ENCODE data around the gene GADL1.

Gene GADL1

GRCh38 chr3:30760040-30760695 lies 134.3 kb downstream of the GADL1 start:
- no peak for FAIRE-seq
- no peak for DNase-seq (ENCODE audit: insufficient read length, low spot score)
- TF ChIP-seq POLR2AphosphoS5 (IDR thresholded peaks at IDR 0.05; ENCODE audit: low read depth, low read length) (no peak), POU2F2 (IDR thresholded peaks at IDR 0.05; ENCODE audit: low read depth, low read length) (no peak), SPI1 (IDR thresholded peaks at IDR 0.05; ENCODE audit: low read depth, low read length) (no peak), PAX5 (IDR thresholded peaks at IDR 0.05; ENCODE audit: insufficient read depth, low read length, severe bottlenecking) (no peak), TAF1 (IDR thresholded peaks at IDR 0.05; ENCODE audit: low read depth, low read length) (no peak), POLR2A (IDR thresholded peaks at IDR 0.05; ENCODE audit: low read depth, low read length) (no peak)

GRCh38 chr3:30756218-30756617 lies 138.2 kb downstream of the GADL1 start:
- DNase-seq (ENCODE audit: insufficient read length, low spot score) (no peak), FAIRE-seq (no peak)
- TF ChIP-seq TAF1 (IDR thresholded peaks at IDR 0.05; ENCODE audit: low read depth, low read length) (no peak), POLR2AphosphoS5 (IDR thresholded peaks at IDR 0.05; ENCODE audit: low read depth, low read length) (no peak), SPI1 (IDR thresholded peaks at IDR 0.05; ENCODE audit: low read depth, low read length) (no peak), POU2F2 (IDR thresholded peaks at IDR 0.05; ENCODE audit: low read depth, low read length) (no peak), PAX5 (IDR thresholded peaks at IDR 0.05; ENCODE audit: insufficient read depth, low read length, severe bottlenecking) (no peak), POLR2A (IDR thresholded peaks at IDR 0.05; ENCODE audit: low read depth, low read length) (no peak)

DNA sequence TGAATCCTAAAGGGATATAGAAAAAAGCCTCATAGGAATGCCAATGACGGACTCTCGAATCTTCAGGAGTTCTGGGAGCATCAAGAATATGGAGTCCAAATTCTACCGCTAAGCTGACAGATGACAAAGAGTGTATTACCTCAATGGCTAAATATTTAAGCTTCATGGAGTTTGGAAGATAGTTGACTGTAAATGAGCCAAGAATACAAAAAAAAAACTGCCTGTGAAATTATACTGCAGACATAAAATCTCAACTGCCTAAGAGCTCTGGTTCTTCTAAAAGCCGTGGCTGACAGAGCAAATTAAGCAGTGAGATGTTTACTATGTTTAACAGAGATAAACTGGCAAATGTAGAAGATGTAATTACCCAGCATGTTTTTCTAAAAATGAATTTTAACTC lies 140.0 kb downstream of the GADL1 start:
- FAIRE-seq (no peak), DNase-seq (ENCODE audit: insufficient read length, low spot score) (no peak)
- TF ChIP-seq POU2F2 (IDR thresholded peaks at IDR 0.05; ENCODE audit: low read depth, low read length): no peak
- no peak for TF ChIP-seq SPI1 (IDR thresholded peaks at IDR 0.05; ENCODE audit: low read depth, low read length)
- no peak for TF ChIP-seq POLR2A (IDR thresholded peaks at IDR 0.05; ENCODE audit: low read depth, low read length)
- no peak for TF ChIP-seq POLR2AphosphoS5 (IDR thresholded peaks at IDR 0.05; ENCODE audit: low read depth, low read length)
- no peak for TF ChIP-seq TAF1 (IDR thresholded peaks at IDR 0.05; ENCODE audit: low read depth, low read length)
- no peak for TF ChIP-seq PAX5 (IDR thresholded peaks at IDR 0.05; ENCODE audit: insufficient read depth, low read length, severe bottlenecking)

GRCh38 chr3:30753766-30754165 lies 140.7 kb downstream of the GADL1 start:
- DNase-seq (ENCODE audit: insufficient read length, low spot score): no peak
- no peak for FAIRE-seq
- TF ChIP-seq POLR2AphosphoS5 (IDR thresholded peaks at IDR 0.05; ENCODE audit: low read depth, low read length) (no peak), SPI1 (IDR thresholded peaks at IDR 0.05; ENCODE audit: low read depth, low read length) (no peak), PAX5 (IDR thresholded peaks at IDR 0.05; ENCODE audit: insufficient read depth, low read length, severe bottlenecking) (no peak)

DNA sequence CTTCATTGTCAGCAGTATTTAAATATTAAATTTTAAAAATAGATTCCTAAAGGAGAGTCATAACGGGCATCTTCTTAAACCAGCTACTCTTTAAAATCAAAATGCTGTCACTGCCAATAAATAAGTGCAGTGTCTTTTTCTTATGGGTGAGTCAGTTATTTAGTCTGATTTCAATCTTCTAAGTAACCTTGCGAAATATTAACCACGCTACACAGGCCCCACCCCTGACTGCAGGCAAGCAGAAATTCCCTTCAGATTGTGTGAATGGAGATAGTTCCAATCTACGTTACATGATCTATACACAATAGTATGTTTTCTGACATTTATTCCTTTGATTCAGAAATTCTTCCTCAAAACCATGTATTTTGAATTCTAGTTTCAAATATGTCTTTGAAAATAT lies 141.5 kb downstream of the GADL1 start:
- no peak for TF ChIP-seq PAX5 (IDR thresholded peaks at IDR 0.05; ENCODE audit: insufficient read depth, low read length, severe bottlenecking)
- no peak for TF ChIP-seq POU2F2 (IDR thresholded peaks at IDR 0.05; ENCODE audit: low read depth, low read length)
- no peak for TF ChIP-seq POLR2AphosphoS5 (IDR thresholded peaks at IDR 0.05; ENCODE audit: low read depth, low read length)
- TF ChIP-seq TAF1 (IDR thresholded peaks at IDR 0.05; ENCODE audit: low read depth, low read length): no peak
- no peak for TF ChIP-seq POLR2A (IDR thresholded peaks at IDR 0.05; ENCODE audit: low read depth, low read length)
- TF ChIP-seq SPI1 (IDR thresholded peaks at IDR 0.05; ENCODE audit: low read depth, low read length): no peak
- DNase-seq (ENCODE audit: insufficient read length, low spot score) (no peak), FAIRE-seq (no peak)

DNA sequence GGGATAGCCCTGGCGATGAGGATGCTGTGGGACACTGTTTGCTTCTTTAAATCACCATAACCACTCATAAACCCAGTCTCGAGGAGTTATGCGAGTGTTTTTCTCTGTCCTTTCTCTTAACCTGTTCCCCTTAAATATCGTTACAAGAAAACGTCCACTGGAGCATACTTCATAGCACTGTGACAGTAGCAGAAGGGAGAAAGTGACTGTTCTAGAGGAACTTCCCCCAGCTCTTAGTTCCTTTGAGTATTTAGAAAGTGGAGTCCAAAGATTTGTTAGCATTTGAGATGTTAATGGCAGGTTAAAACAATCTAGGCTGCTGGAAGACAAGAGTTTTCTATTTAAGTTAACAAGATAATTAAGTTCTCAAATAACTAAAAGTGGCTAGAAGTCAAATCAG lies 142.0 kb downstream of the GADL1 start:
- TF ChIP-seq SPI1 (IDR thresholded peaks at IDR 0.05; ENCODE audit: low read depth, low read length) (no peak), POLR2A (IDR thresholded peaks at IDR 0.05; ENCODE audit: low read depth, low read length) (no peak), TAF1 (IDR thresholded peaks at IDR 0.05; ENCODE audit: low read depth, low read length) (no peak), POU2F2 (IDR thresholded peaks at IDR 0.05; ENCODE audit: low read depth, low read length) (no peak), POLR2AphosphoS5 (IDR thresholded peaks at IDR 0.05; ENCODE audit: low read depth, low read length) (no peak), PAX5 (IDR thresholded peaks at IDR 0.05; ENCODE audit: insufficient read depth, low read length, severe bottlenecking) (no peak)
- FAIRE-seq: no peak
- no peak for DNase-seq (ENCODE audit: insufficient read length, low spot score)

GRCh38 chr3:30751610-30752299 lies 142.7 kb downstream of the GADL1 start:
- DNase-seq (ENCODE audit: insufficient read length, low spot score) (no peak), FAIRE-seq (no peak)
- TF ChIP-seq SPI1 (IDR thresholded peaks at IDR 0.05; ENCODE audit: low read depth, low read length): no peak
- TF ChIP-seq TAF1 (IDR thresholded peaks at IDR 0.05; ENCODE audit: low read depth, low read length): no peak
- TF ChIP-seq POLR2A (IDR thresholded peaks at IDR 0.05; ENCODE audit: low read depth, low read length): no peak
- no peak for TF ChIP-seq POU2F2 (IDR thresholded peaks at IDR 0.05; ENCODE audit: low read depth, low read length)
- no peak for TF ChIP-seq PAX5 (IDR thresholded peaks at IDR 0.05; ENCODE audit: insufficient read depth, low read length, severe bottlenecking)
- no peak for TF ChIP-seq POLR2AphosphoS5 (IDR thresholded peaks at IDR 0.05; ENCODE audit: low read depth, low read length)

DNA sequence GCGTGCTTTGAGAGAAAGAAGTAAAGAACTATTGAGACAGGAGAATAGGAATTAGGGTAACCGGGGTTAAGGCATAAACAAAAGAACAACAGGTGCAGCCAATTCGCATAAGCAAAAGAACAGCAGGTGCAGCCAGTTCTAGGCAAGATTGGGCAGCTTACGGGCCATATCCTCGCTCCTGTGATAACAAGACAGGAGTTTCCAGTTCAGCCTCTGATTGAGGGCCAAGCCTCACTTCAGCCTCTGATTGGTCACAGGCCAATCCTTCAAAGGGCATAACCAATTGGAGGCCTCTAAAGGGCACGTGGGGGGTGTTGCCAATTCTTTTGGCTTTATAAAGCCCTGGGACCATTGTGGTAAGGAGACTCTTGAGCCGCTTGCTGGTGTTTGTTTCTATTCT lies 143.5 kb downstream of the GADL1 start:
- DNase-seq (ENCODE audit: insufficient read length, low spot score) (no peak), FAIRE-seq (no peak)
- TF ChIP-seq POLR2A (IDR thresholded peaks at IDR 0.05; ENCODE audit: low read depth, low read length) (no peak), SPI1 (IDR thresholded peaks at IDR 0.05; ENCODE audit: low read depth, low read length) (no peak), POLR2AphosphoS5 (IDR thresholded peaks at IDR 0.05; ENCODE audit: low read depth, low read length) (no peak), PAX5 (IDR thresholded peaks at IDR 0.05; ENCODE audit: insufficient read depth, low read length, severe bottlenecking) (no peak), POU2F2 (IDR thresholded peaks at IDR 0.05; ENCODE audit: low read depth, low read length) (no peak), TAF1 (IDR thresholded peaks at IDR 0.05; ENCODE audit: low read depth, low read length) (no peak)

- FAIRE-seq (no peak), DNase-seq (ENCODE audit: insufficient read length, low spot score) (no peak)
- TF ChIP-seq POLR2AphosphoS5 (IDR thresholded peaks at IDR 0.05; ENCODE audit: low read depth, low read length) (no peak), POLR2A (IDR thresholded peaks at IDR 0.05; ENCODE audit: low read depth, low read length) (no peak), PAX5 (IDR thresholded peaks at IDR 0.05; ENCODE audit: insufficient read depth, low read length, severe bottlenecking) (no peak), POU2F2 (IDR thresholded peaks at IDR 0.05; ENCODE audit: low read depth, low read length) (no peak), SPI1 (IDR thresholded peaks at IDR 0.05; ENCODE audit: low read depth, low read length) (no peak), TAF1 (IDR thresholded peaks at IDR 0.05; ENCODE audit: low read depth, low read length) (no peak)
These were observed 145.2 kb downstream of the GADL1 start for GRCh38 chr3:30749230-30749629.

Data from GM12891 (cell line).